ENCODE data around the gene S1PR4. TPM values are rescaled to one million over a fixed set of nuclear protein-coding genes. Genes with fewer than 3 reads are reported as not detected.

The S1PR4 gene
- total and polyA plus RNA-seq, 2 experiments from 2014 or later, result 0.24 TPM; not detected in 1

DNA sequence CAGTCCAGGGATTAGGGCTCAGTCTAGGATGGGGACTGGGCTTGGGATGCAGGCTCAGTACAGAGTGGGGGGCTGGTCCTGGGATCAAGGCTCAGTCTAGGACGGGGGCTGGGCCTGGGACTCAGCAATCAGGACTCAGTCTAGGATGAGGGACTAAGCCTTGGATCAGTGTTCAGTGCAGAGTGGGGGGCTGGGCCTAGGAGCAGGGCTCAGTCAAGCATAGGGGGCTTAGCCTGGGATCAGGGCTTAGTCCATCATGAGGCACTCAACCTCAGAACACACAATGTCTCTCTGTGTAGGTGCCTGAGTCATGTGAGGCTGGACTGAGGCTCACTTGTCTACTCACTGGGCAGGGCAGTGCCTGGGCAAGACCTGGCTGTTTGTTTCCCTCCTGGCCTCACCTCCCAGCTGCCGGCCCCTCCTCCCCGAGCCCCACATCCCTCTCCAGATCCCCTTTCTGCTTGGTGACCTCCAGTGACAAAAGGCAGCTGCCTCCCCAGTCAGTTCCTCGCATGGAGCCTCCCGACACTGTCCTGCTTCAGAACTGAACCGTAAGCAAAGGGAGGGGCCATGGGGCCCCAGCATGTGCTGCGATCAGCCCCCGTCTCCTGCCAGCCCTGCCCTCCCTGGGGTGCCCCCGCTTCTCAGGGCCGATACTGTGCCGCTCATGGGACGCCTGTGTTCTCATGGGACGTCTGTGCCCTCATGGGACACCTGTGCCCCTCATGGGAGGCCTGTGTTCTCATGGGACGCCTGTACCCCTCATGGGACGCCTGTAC lies 6.5 kb upstream of the S1PR4 start:
- H3K27ac ChIP-seq (ENCODE audit: low read depth), result no peak overlapping the region
- H3K27me3 Mint-ChIP-seq (ENCODE audit: insufficient read depth, low read depth, poor library complexity), result peaks cover 3% of the 10 kb centered on the region
- TF ChIP-seq, protein P1, sequence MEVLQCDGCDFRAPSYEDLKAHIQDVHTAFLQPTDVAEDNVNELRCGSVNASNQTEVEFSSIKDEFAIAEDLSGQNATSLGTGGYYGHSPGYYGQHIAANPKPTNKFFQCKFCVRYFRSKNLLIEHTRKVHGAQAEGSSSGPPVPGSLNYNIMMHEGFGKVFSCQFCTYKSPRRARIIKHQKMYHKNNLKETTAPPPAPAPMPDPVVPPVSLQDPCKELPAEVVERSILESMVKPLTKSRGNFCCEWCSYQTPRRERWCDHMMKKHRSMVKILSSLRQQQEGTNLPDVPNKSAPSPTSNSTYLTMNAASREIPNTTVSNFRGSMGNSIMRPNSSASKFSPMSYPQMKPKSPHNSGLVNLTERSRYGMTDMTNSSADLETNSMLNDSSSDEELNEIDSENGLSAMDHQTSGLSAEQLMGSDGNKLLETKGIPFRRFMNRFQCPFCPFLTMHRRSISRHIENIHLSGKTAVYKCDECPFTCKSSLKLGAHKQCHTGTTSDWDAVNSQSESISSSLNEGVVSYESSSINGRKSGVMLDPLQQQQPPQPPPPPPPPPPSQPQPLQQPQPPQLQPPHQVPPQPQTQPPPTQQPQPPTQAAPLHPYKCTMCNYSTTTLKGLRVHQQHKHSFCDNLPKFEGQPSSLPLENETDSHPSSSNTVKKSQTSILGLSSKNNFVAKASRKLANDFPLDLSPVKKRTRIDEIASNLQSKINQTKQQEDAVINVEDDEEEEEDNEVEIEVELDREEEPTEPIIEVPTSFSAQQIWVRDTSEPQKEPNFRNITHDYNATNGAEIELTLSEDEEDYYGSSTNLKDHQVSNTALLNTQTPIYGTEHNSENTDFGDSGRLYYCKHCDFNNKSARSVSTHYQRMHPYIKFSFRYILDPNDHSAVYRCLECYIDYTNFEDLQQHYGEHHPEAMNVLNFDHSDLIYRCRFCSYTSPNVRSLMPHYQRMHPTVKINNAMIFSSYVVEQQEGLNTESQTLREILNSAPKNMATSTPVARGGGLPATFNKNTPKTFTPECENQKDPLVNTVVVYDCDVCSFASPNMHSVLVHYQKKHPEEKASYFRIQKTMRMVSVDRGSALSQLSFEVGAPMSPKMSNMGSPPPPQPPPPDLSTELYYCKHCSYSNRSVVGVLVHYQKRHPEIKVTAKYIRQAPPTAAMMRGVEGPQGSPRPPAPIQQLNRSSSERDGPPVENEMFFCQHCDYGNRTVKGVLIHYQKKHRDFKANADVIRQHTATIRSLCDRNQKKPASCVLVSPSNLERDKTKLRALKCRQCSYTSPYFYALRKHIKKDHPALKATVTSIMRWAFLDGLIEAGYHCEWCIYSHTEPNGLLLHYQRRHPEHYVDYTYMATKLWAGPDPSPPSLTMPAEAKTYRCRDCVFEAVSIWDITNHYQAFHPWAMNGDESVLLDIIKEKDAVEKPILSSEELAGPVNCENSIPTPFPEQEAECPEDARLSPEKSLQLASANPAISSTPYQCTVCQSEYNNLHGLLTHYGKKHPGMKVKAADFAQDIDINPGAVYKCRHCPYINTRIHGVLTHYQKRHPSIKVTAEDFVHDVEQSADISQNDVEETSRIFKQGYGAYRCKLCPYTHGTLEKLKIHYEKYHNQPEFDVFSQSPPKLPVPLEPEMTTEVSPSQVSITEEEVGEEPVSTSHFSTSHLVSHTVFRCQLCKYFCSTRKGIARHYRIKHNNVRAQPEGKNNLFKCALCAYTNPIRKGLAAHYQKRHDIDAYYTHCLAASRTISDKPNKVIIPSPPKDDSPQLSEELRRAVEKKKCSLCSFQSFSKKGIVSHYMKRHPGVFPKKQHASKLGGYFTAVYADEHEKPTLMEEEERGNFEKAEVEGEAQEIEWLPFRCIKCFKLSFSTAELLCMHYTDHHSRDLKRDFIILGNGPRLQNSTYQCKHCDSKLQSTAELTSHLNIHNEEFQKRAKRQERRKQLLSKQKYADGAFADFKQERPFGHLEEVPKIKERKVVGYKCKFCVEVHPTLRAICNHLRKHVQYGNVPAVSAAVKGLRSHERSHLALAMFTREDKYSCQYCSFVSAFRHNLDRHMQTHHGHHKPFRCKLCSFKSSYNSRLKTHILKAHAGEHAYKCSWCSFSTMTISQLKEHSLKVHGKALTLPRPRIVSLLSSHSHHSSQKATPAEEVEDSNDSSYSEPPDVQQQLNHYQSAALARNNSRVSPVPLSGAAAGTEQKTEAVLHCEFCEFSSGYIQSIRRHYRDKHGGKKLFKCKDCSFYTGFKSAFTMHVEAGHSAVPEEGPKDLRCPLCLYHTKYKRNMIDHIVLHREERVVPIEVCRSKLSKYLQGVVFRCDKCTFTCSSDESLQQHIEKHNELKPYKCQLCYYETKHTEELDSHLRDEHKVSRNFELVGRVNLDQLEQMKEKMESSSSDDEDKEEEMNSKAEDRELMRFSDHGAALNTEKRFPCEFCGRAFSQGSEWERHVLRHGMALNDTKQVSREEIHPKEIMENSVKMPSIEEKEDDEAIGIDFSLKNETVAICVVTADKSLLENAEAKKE (CRISPR knock-in tag; IDR thresholded peaks at IDR 0.05), result no peak
- TF ChIP-seq CREB1 (CRISPR knock-in tag; IDR thresholded peaks at IDR 0.05; ENCODE audit: low read depth), result no peak
- TF ChIP-seq EZH2phosphoT487 (IDR thresholded peaks at IDR 0.05; ENCODE audit: unreplicated experiment), result no peak
- TF ChIP-seq EZH2 (IDR thresholded peaks at IDR 0.05; ENCODE audit: low read depth, unreplicated experiment), result no peak
- no peak for TF ChIP-seq POLR2AphosphoS5 (IDR thresholded peaks at IDR 0.05; ENCODE audit: low read depth)
- no peak for TF ChIP-seq ZNF331 (CRISPR knock-in tag; IDR thresholded peaks at IDR 0.05; ENCODE audit: low read depth)
- TF ChIP-seq NANOG (IDR thresholded peaks at IDR 0.05; ENCODE audit: borderline replicate concordance), result no peak
- no peak for TF ChIP-seq STAT1 (IDR thresholded peaks at IDR 0.05; ENCODE audit: unreplicated experiment)
- TF ChIP-seq, protein P2, sequence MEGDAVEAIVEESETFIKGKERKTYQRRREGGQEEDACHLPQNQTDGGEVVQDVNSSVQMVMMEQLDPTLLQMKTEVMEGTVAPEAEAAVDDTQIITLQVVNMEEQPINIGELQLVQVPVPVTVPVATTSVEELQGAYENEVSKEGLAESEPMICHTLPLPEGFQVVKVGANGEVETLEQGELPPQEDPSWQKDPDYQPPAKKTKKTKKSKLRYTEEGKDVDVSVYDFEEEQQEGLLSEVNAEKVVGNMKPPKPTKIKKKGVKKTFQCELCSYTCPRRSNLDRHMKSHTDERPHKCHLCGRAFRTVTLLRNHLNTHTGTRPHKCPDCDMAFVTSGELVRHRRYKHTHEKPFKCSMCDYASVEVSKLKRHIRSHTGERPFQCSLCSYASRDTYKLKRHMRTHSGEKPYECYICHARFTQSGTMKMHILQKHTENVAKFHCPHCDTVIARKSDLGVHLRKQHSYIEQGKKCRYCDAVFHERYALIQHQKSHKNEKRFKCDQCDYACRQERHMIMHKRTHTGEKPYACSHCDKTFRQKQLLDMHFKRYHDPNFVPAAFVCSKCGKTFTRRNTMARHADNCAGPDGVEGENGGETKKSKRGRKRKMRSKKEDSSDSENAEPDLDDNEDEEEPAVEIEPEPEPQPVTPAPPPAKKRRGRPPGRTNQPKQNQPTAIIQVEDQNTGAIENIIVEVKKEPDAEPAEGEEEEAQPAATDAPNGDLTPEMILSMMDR (conservative IDR thresholded peaks at IDR 0.05; ENCODE audit: low read depth in 2 of 2), result no peak
- no peak for TF ChIP-seq ZNF114 (CRISPR knock-in tag; IDR thresholded peaks at IDR 0.05)
- TF ChIP-seq, protein P3, sequence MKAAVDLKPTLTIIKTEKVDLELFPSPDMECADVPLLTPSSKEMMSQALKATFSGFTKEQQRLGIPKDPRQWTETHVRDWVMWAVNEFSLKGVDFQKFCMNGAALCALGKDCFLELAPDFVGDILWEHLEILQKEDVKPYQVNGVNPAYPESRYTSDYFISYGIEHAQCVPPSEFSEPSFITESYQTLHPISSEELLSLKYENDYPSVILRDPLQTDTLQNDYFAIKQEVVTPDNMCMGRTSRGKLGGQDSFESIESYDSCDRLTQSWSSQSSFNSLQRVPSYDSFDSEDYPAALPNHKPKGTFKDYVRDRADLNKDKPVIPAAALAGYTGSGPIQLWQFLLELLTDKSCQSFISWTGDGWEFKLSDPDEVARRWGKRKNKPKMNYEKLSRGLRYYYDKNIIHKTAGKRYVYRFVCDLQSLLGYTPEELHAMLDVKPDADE (IDR thresholded peaks at IDR 0.05), result no peak
- no peak for TF ChIP-seq JUNB (IDR thresholded peaks at IDR 0.05; ENCODE audit: unreplicated experiment)
- TF ChIP-seq, protein P4, sequence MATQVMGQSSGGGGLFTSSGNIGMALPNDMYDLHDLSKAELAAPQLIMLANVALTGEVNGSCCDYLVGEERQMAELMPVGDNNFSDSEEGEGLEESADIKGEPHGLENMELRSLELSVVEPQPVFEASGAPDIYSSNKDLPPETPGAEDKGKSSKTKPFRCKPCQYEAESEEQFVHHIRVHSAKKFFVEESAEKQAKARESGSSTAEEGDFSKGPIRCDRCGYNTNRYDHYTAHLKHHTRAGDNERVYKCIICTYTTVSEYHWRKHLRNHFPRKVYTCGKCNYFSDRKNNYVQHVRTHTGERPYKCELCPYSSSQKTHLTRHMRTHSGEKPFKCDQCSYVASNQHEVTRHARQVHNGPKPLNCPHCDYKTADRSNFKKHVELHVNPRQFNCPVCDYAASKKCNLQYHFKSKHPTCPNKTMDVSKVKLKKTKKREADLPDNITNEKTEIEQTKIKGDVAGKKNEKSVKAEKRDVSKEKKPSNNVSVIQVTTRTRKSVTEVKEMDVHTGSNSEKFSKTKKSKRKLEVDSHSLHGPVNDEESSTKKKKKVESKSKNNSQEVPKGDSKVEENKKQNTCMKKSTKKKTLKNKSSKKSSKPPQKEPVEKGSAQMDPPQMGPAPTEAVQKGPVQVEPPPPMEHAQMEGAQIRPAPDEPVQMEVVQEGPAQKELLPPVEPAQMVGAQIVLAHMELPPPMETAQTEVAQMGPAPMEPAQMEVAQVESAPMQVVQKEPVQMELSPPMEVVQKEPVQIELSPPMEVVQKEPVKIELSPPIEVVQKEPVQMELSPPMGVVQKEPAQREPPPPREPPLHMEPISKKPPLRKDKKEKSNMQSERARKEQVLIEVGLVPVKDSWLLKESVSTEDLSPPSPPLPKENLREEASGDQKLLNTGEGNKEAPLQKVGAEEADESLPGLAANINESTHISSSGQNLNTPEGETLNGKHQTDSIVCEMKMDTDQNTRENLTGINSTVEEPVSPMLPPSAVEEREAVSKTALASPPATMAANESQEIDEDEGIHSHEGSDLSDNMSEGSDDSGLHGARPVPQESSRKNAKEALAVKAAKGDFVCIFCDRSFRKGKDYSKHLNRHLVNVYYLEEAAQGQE (IDR thresholded peaks at IDR 0.05; ENCODE audit: unreplicated experiment), result no peak

More for the DNA sequence above, 6.5 kb upstream of the S1PR4 start:
- Histone ChIP-seq H3K36me3 (ENCODE audit: insufficient read depth) (no peaks in the 10 kb centered on the region), H3K4me1 (ENCODE audit: insufficient read depth) (no peaks in the 10 kb centered on the region), H2AFZ (no peak overlapping the region), H4K20me1 (replicated peaks; ENCODE audit: insufficient read depth) (no peaks in the 10 kb centered on the region), H3K4me2 (no peak overlapping the region), H3K79me2 (replicated peaks; ENCODE audit: insufficient read depth) (no peaks in the 10 kb centered on the region), H3K9me2 (ENCODE audit: insufficient read depth) (no peaks in the 10 kb centered on the region), H3K4me3 (no peak overlapping the region), H3K27me3 (ENCODE audit: insufficient read depth) (no peaks in the 10 kb centered on the region), H3F3A (replicated peaks; ENCODE audit: low read depth) (no peaks in the 10 kb centered on the region)
- Mint-ChIP-seq H3K36me3 (ENCODE audit: low read depth) (no peaks in the 10 kb centered on the region), H3K27ac (no peak overlapping the region), H3K9me3 (peaks cover 11% of the 10 kb centered on the region), H3K4me3 (no peak overlapping the region), H3K4me1 (no peaks in the 10 kb centered on the region)
- ATAC-seq, result no peak
- no peak for DNase-seq (ENCODE audit: low spot score)

Data from GM23338 (cell line).